IMR-90 (cell line): ENCODE results near the gene RNF212. TPM values are rescaled to one million over a fixed set of nuclear protein-coding genes. Genes with fewer than 3 reads are reported as not detected.

ENCODE experiments used
- ATAC-seq: fragments of 200-7000 bp; cut with Tn5 transposase; 2 replicates; pipeline ENCODE4 v1.9.1; 2020; ENCODE audit warnings: low read depth, mild to moderate bottlenecking, moderate library complexity
- BruUV-seq: library from RNA; stranded (reverse); fragments of 400-500 nt; replicated peaks from 2 replicates; lab custom pipeline; 2021; lab: Mats Ljungman, UMichigan
- CTCF ChIA-PET: fragments of 300-600 bp; formaldehyde crosslinking; extraction: SDS; loops from one replicate; lab custom pipeline; 2021; ENCODE audit warnings: antibody characterized with exemption; lab: Yijun Ruan, JAX
- POLR2A ChIA-PET: fragments of 300-600 bp; sonication (Branson Sonifier 250); formaldehyde crosslinking; loops from one replicate; lab custom pipeline; 2022; ENCODE audit warnings: antibody characterized with exemption; ENCODE audit not compliant: unreplicated experiment; lab: Charles Lee
- DNase-seq: peaks from one replicate; pipeline ENCODE4 v3.0.0; 2013
- H2AFZ ChIP-seq: replicated peaks from 2 replicates; pipeline ENCODE3; 2013; ENCODE audit warnings: low read length, mild to moderate bottlenecking; ENCODE audit not compliant: poor library complexity
- H2AK5ac ChIP-seq: 2 replicates; pipeline ENCODE4 v1.6.1; 2013; ENCODE audit warnings: low read depth, low read length, inconsistent platforms
- H2AK9ac ChIP-seq: replicated peaks from 2 replicates; pipeline ENCODE3; 2013; ENCODE audit warnings: mild to moderate bottlenecking, low read depth, low read length, moderate library complexity; ENCODE audit not compliant: poor library complexity
- H2BK120ac ChIP-seq: 2 replicates; pipeline ENCODE4 v1.6.1; 2013; ENCODE audit warnings: low read depth, low read length, inconsistent platforms
- H2BK15ac ChIP-seq: 3 replicates; pipeline ENCODE4 v1.6.1; 2013; ENCODE audit warnings: low read depth, low read length, inconsistent platforms
- H2BK20ac ChIP-seq: 2 replicates; pipeline ENCODE4 v1.6.1; 2013; ENCODE audit warnings: low read depth, mild to moderate bottlenecking, inconsistent platforms, low read length, moderate library complexity
- H2BK5ac ChIP-seq: 2 replicates; pipeline ENCODE4 v1.6.1; 2013; ENCODE audit warnings: mild to moderate bottlenecking, low read depth, low read length, inconsistent platforms; ENCODE audit not compliant: poor library complexity, severe bottlenecking
- H3K14ac ChIP-seq: replicated peaks from 2 replicates; pipeline ENCODE4 v1.6.1; 2013; ENCODE audit warnings: low read depth, low read length, inconsistent platforms
- H3K18ac ChIP-seq: 2 replicates; pipeline ENCODE4 v1.6.1; 2013; ENCODE audit warnings: low read depth, low read length, control low read depth
- H3K23ac ChIP-seq: 2 replicates; pipeline ENCODE4 v1.6.1; 2013; ENCODE audit warnings: low read depth, low read length, inconsistent platforms
- H3K27ac ChIP-seq: 2 replicates; pipeline ENCODE4 v1.5.1; 2013; ENCODE audit warnings: mild to moderate bottlenecking, control low read depth, low read length; ENCODE audit not compliant: insufficient read depth
- H3K27me3 ChIP-seq: 2 replicates; pipeline ENCODE4 v1.6.1; 2013; ENCODE audit warnings: low read length; ENCODE audit not compliant: control insufficient read depth, insufficient read depth
- H3K36me3 ChIP-seq: 2 replicates; pipeline ENCODE4 v1.6.1; 2013; ENCODE audit warnings: low read length, mixed read lengths; ENCODE audit not compliant: control insufficient read depth, insufficient read depth
- H3K4ac ChIP-seq: 2 replicates; pipeline ENCODE4 v1.6.1; 2013; ENCODE audit warnings: low read depth, low read length, inconsistent platforms
- H3K4me1 ChIP-seq: 2 replicates; pipeline ENCODE4 v1.6.1; 2013; ENCODE audit warnings: low read length, mixed read lengths; ENCODE audit not compliant: control insufficient read depth, insufficient read depth
- H3K4me2 ChIP-seq: 2 replicates; pipeline ENCODE4 v1.6.1; 2013; ENCODE audit warnings: low read depth, mild to moderate bottlenecking, control low read depth, low read length, moderate library complexity
- H3K4me3 ChIP-seq: 2 replicates; pipeline ENCODE4 v1.5.1; 2013; ENCODE audit warnings: low read depth, mild to moderate bottlenecking, control low read depth, low read length, moderate library complexity; ENCODE audit not compliant: insufficient read depth
- H3K56ac ChIP-seq: 2 replicates; pipeline ENCODE4 v1.6.1; 2013; ENCODE audit warnings: low read length, inconsistent platforms; ENCODE audit not compliant: insufficient read depth; ENCODE audit errors: extremely low read depth
- H3K79me1 ChIP-seq, 2 experiments: 2 replicates each; pipeline ENCODE4 v1.6.1; 2013; ENCODE audit warnings: low read length in 2 of 2, inconsistent platforms in 1 of 2, low read depth in 1 of 2
- H3K9ac ChIP-seq: 2 replicates; pipeline ENCODE4 v1.6.1; 2013; ENCODE audit warnings: low read depth, low read length, control low read depth
- H3K9me1 ChIP-seq: 2 replicates; pipeline ENCODE4 v1.6.1; 2013; ENCODE audit warnings: low read length, inconsistent platforms; ENCODE audit not compliant: insufficient read depth
- H3K9me3 ChIP-seq: 2 replicates; pipeline ENCODE4 v1.6.1; 2013; ENCODE audit warnings: low read length; ENCODE audit not compliant: control insufficient read depth, insufficient read depth
- H4K20me1 ChIP-seq: 2 replicates; pipeline ENCODE4 v1.6.1; 2013; ENCODE audit warnings: low read length, inconsistent platforms; ENCODE audit not compliant: insufficient read depth
- H4K5ac ChIP-seq: 2 replicates; pipeline ENCODE4 v1.6.1; 2013; ENCODE audit warnings: mild to moderate bottlenecking, low read depth, low read length, control low read depth
- H4K8ac ChIP-seq, 2 experiments: 2 replicates each; pipeline ENCODE4 v1.6.1; 2013; ENCODE audit warnings: low read depth in 2 of 2, low read length in 2 of 2, control low read depth in 1 of 2, inconsistent platforms in 1 of 2
- H4K91ac ChIP-seq: 2 replicates; pipeline ENCODE4 v1.6.1; 2013; ENCODE audit warnings: low read depth, low read length, inconsistent platforms; ENCODE audit not compliant: insufficient read depth
- BHLHE40 ChIP-seq: fragments of 150-350 bp; IDR thresholded peaks from 2 replicates; pipeline ENCODE4 v1.6.1; 2016; ENCODE audit warnings: mild to moderate bottlenecking, low read depth, low read length
- CEBPB ChIP-seq: IDR thresholded peaks from 2 replicates; pipeline ENCODE4 v1.6.1; 2012; ENCODE audit warnings: low read depth, low read length, improper control_type of control experiment
- WGBS, 2 experiments: methylation state at CpG; one replicate each; pipeline versions ENCODE4 v1.1.5 to v1.1.7; 2013; ENCODE audit warnings: missing lambda C conversion rate in 2 of 2; ENCODE audit not compliant: insufficient read length in 1 of 2; ENCODE audit errors: extremely low coverage in 2 of 2; 5-methylcytosine and 5-hydroxymethylcytosine counted together
- dilution Hi-C: fragments of 300-500 bp; cut with HindIII; formaldehyde crosslinking; loops from one replicate; pipeline ENCODE4 v1.14.3; 2018; ENCODE audit warnings: low sequenced_read_pairs; ENCODE audit not compliant: unreplicated experiment
- in situ Hi-C: fragments of 300-500 bp; cut with MboI; formaldehyde crosslinking; loops from 3 replicates; pipeline ENCODE4 v1.14.3; 2019; ENCODE audit warnings: low sequenced_read_pairs, inconsistent platforms, mixed read lengths
- intact Hi-C: fragments of 100-400 bp; cut with micrococcal nuclease; formaldehyde crosslinking; loops from 2 replicates; pipeline ENCODE4 v1.10.0; 2022
- polyA plus RNA-seq, 3 experiments: library from polyadenylated mRNA; depleted of rRNA; stranded (reverse); fragments of >200 nt; gene quantifications; 2 replicates each; pipeline ENCODE4 v1.2.3, GENCODE V29; 2012; ENCODE audit warnings: low replicate concordance in 1 of 3
- total RNA-seq: library from RNA; depleted of rRNA; stranded (reverse); fragments of >200 nt; gene quantifications from 2 replicates; pipeline ENCODE4 v1.2.3, GENCODE V29; 2012
- TF ChIP-seq, protein P1 (sequence below): fragments of 150-350 bp; IDR thresholded peaks from 2 replicates; pipeline ENCODE4 v1.6.1; 2017; ENCODE audit warnings: mild to moderate bottlenecking, antibody characterized with exemption, low read length, low read depth

Gene RNF212
- total and polyA plus RNA-seq, 2 of the 4 experiments (the other 2 are of a cell fraction) = under 0.01 to 0.51 TPM

DNA sequence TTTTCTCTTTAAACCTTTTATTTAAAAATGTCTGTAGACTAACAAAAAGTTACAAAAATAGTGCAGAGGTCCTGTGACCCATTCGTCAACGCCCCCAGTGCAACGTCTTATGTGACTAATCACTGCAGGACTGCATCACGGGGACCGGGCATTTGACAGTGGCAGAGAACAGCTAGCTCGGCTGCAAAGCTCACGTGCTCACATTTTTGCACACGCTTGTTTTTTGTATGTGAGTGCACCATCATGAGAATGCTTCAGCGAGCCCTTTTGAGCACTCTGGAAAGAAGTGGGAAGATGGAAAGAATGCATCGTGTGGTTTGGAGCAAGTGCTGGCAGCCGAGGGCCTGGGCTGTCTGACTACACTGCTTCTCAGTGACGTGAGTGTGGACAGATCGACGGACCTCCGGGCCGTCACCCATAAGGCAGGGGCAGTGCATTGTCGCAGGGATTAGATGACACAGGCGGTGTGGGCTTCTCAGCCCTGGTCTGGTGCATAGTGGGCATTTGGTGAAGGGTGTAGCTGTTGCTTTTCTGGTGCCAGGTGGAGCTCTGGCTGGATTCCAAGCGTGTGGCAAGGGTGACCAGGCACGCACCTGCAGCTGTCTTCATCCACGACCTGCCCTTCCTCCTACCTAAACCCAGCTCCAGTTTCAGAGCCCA, 41.3 kb upstream of the RNF212 start:
- Histone ChIP-seq H2BK120ac (no peak overlapping the region), H3K23ac (no peak overlapping the region), H2BK15ac (no peak overlapping the region), H3K9me3 (peaks cover 21% of the 10 kb centered on the region), H2BK20ac (no peak overlapping the region), H2AFZ (peak overlapping the region; percentile 9), H3K79me1 (no peaks in the 10 kb centered on the region), H3K9me1 (peaks cover 3% of the 10 kb centered on the region; the same call in 1 of the 2 replicates), H3K4me2 (no peak overlapping the region), H4K91ac (no peak overlapping the region), H2BK5ac (no peak overlapping the region), H3K4me1 (peaks cover 1% of the 10 kb centered on the region; the same call in 1 of the 2 replicates), H3K36me3 (no peaks in the 10 kb centered on the region), H3K14ac (no peak overlapping the region), H2AK9ac (no peak overlapping the region), H3K4ac (no peak overlapping the region), H3K27me3 (peaks cover 48% of the 10 kb centered on the region), H2AK5ac (no peak overlapping the region), H4K8ac (no peak overlapping the region), H3K9ac (no peak overlapping the region), H3K56ac (no peak overlapping the region), H3K27ac (no peak overlapping the region), H4K20me1 (no peaks in the 10 kb centered on the region; the same call in 1 of the 2 replicates), H3K18ac (no peak overlapping the region), H3K4me3 (no peak overlapping the region), H4K5ac (no peak overlapping the region)
- ATAC-seq = no peak
- TF ChIP-seq BHLHE40 (peak; percentile 53), CEBPB (no peak)
- TF ChIP-seq, protein P1, sequence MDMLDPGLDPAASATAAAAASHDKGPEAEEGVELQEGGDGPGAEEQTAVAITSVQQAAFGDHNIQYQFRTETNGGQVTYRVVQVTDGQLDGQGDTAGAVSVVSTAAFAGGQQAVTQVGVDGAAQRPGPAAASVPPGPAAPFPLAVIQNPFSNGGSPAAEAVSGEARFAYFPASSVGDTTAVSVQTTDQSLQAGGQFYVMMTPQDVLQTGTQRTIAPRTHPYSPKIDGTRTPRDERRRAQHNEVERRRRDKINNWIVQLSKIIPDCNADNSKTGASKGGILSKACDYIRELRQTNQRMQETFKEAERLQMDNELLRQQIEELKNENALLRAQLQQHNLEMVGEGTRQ = peak; percentile 32; the same call in 1 of the 2 replicates
- BruUV-seq = no TSS peak
- POLR2A ChIA-PET = no interaction called here
- DNase-seq = peak; percentile 25
- dilution Hi-C loops (no loop called here), intact Hi-C loops (no loop called here), in situ Hi-C loops (loop anchor here (25.0 kb wide), 1 partner anchor 483 kb away; no protein-coding TSS in a partner anchor)
- 58% methylated on average over 15 of the region's 21 CpGs; no CpG with 5 or more reads in 1 of the 2 experiments for WGBS, 2 experiments
- CTCF ChIA-PET = no interaction called here
